MM.1S (cell line): ENCODE measurements around the gene PTPRG.

Experiments
- DNase-seq: peaks from one replicate; pipeline ENCODE4 v3.0.0-alpha.2; 2015
- H2AFZ ChIP-seq: fragments of 300-600 bp; sonication (generic); 2 replicates; pipeline ENCODE4 v1.6.0; 2016; ENCODE audit warnings: antibody characterized with exemption, low read length
- H3F3A ChIP-seq: fragments of 300-600 bp; sonication (generic); 2 replicates; pipeline ENCODE4 v1.6.1; 2016; ENCODE audit warnings: mild to moderate bottlenecking, antibody characterized with exemption, low read length, moderate library complexity, mixed read lengths; ENCODE audit not compliant: insufficient read depth
- H3K27ac ChIP-seq: fragments of 300-600 bp; sonication (generic); 2 replicates; pipeline ENCODE4 v1.5.1; 2016; ENCODE audit warnings: mild to moderate bottlenecking, low read length
- H3K27me3 ChIP-seq: fragments of 300-600 bp; sonication (generic); replicated peaks from 2 replicates; pipeline ENCODE4 v1.6.0; 2016; ENCODE audit warnings: low read length; ENCODE audit not compliant: insufficient read depth
- H3K36me3 ChIP-seq: fragments of 300-600 bp; sonication (generic); replicated peaks from 2 replicates; pipeline ENCODE4 v1.6.1; 2016; ENCODE audit warnings: mild to moderate bottlenecking, low read length, mixed read lengths; ENCODE audit not compliant: insufficient read depth
- H3K4me1 ChIP-seq: fragments of 300-600 bp; sonication (generic); 2 replicates; pipeline ENCODE4 v1.6.1; 2016; ENCODE audit warnings: low read length, mixed read lengths
- H3K4me2 ChIP-seq: fragments of 300-600 bp; sonication (generic); 2 replicates; pipeline ENCODE4 v1.6.0; 2016; ENCODE audit warnings: low read depth, low read length
- H3K4me3 ChIP-seq: fragments of 300-600 bp; sonication (generic); 2 replicates; pipeline ENCODE4 v1.5.1; 2016; ENCODE audit warnings: low read length, mixed read lengths
- H3K79me2 ChIP-seq: fragments of 300-600 bp; sonication (generic); 2 replicates; pipeline ENCODE4 v1.6.1; 2016; ENCODE audit warnings: mixed run types, low read length, mixed read lengths
- H3K9ac ChIP-seq: fragments of 300-600 bp; sonication (generic); 2 replicates; pipeline ENCODE4 v1.6.1; 2016; ENCODE audit warnings: low read length, mixed read lengths
- H3K9me2 ChIP-seq: fragments of 300-600 bp; sonication (generic); replicated peaks from 2 replicates; pipeline ENCODE4 v1.6.1; 2016; ENCODE audit warnings: mild to moderate bottlenecking, low read length, mixed read lengths; ENCODE audit not compliant: insufficient read depth
- H3K9me3 ChIP-seq: fragments of 300-600 bp; sonication (generic); replicated peaks from 2 replicates; pipeline ENCODE4 v1.6.1; 2016; ENCODE audit warnings: mild to moderate bottlenecking, low read length, mixed read lengths; ENCODE audit not compliant: insufficient read depth
- H4K20me1 ChIP-seq: fragments of 300-600 bp; sonication (generic); 2 replicates; pipeline ENCODE4 v1.6.1; 2016; ENCODE audit warnings: mild to moderate bottlenecking, low read length, moderate library complexity, mixed read lengths; ENCODE audit not compliant: insufficient read depth
- CTCF ChIP-seq: fragments of 300-600 bp; sonication (generic); IDR thresholded peaks from 2 replicates; pipeline ENCODE4 v1.5.1; 2016; ENCODE audit warnings: antibody characterized with exemption, low read length, mixed read lengths
- EZH2 ChIP-seq: fragments of 300-600 bp; sonication (generic); optimal IDR thresholded peaks from 2 replicates; pipeline ENCODE3; 2017; ENCODE audit warnings: low read depth, mild to moderate bottlenecking, antibody characterized with exemption, low read length, mixed read lengths
- EZH2phosphoT487 ChIP-seq: fragments of 300-600 bp; sonication (generic); IDR thresholded peaks from 2 replicates; pipeline ENCODE4 v1.6.1; 2018; ENCODE audit warnings: antibody characterized with exemption, low read length

Gene PTPRG

GRCh38 chr3:62178739-62179600, 617.6 kb downstream of the PTPRG start:
- Histone ChIP-seq H3K9me2 (no peaks in the 10 kb centered on the region), H4K20me1 (no peaks in the 10 kb centered on the region), H3K4me3 (no peak overlapping the region), H3K27me3 (no peaks in the 10 kb centered on the region), H3K79me2 (no peaks in the 10 kb centered on the region), H3F3A (no peaks in the 10 kb centered on the region), H3K9me3 (no peaks in the 10 kb centered on the region), H3K9ac (no peak overlapping the region), H3K4me2 (no peak overlapping the region), H2AFZ (no peak overlapping the region), H3K4me1 (no peaks in the 10 kb centered on the region), H3K27ac (no peak overlapping the region), H3K36me3 (no peaks in the 10 kb centered on the region)
- no peak for TF ChIP-seq EZH2
- TF ChIP-seq CTCF, result no peak
- TF ChIP-seq EZH2phosphoT487, result no peak
- DNase-seq, result no peak

GRCh38 chr3:62180514-62180913, 619.1 kb downstream of the PTPRG start:
- H3F3A ChIP-seq, result no peaks in the 10 kb centered on the region
- H3K4me3 ChIP-seq, result no peak overlapping the region
- H3K4me1 ChIP-seq, result no peaks in the 10 kb centered on the region
- no peaks in the 10 kb centered on the region for H3K27me3 ChIP-seq
- H4K20me1 ChIP-seq, result no peaks in the 10 kb centered on the region
- H3K9ac ChIP-seq, result no peak overlapping the region
- H3K9me3 ChIP-seq, result no peaks in the 10 kb centered on the region
- no peak overlapping the region for H2AFZ ChIP-seq
- no peak for DNase-seq
- TF ChIP-seq EZH2 (no peak), CTCF (no peak), EZH2phosphoT487 (no peak)
- no peak overlapping the region for H3K27ac ChIP-seq
- H3K4me2 ChIP-seq, result no peak overlapping the region
- H3K36me3 ChIP-seq, result no peaks in the 10 kb centered on the region
- no peaks in the 10 kb centered on the region for H3K79me2 ChIP-seq
- H3K9me2 ChIP-seq, result no peaks in the 10 kb centered on the region

- Histone ChIP-seq H2AFZ (no peak overlapping the region), H3K27ac (no peak overlapping the region), H4K20me1 (no peaks in the 10 kb centered on the region), H3K4me3 (no peak overlapping the region), H3K27me3 (no peaks in the 10 kb centered on the region), H3K9me2 (no peaks in the 10 kb centered on the region), H3K4me2 (no peak overlapping the region), H3K4me1 (no peaks in the 10 kb centered on the region), H3K36me3 (no peaks in the 10 kb centered on the region), H3K9ac (no peak overlapping the region), H3K79me2 (no peaks in the 10 kb centered on the region), H3F3A (no peaks in the 10 kb centered on the region), H3K9me3 (no peaks in the 10 kb centered on the region)
- no peak for DNase-seq
- TF ChIP-seq EZH2phosphoT487 (no peak), EZH2 (no peak), CTCF (no peak)
Measured at GRCh38 chr3:62183087-62183486, 621.7 kb downstream of the PTPRG start.
